GM23338 (cell line): ENCODE results near the gene BAIAP2. TPM values are rescaled to one million over a fixed set of nuclear protein-coding genes. Genes with fewer than 3 reads are reported as not detected.

Source experiments
- ATAC-seq: fragments of 200-7000 bp; cut with Tn5 transposase; 3 replicates; pipeline ENCODE4 v1.9.1; 2020
- DNase-seq: peaks from one replicate; pipeline ENCODE4 v3.0.0-alpha.2; 2015; ENCODE audit warnings: low spot score
- H2AFZ ChIP-seq: fragments of 200-600 bp; sonication (generic); 2 replicates; pipeline ENCODE4 v1.8.0; 2016; ENCODE audit warnings: antibody characterized with exemption, mild to moderate bottlenecking, moderate library complexity
- H3F3A ChIP-seq: fragments of 200-600 bp; sonication (generic); replicated peaks from 2 replicates; pipeline ENCODE4 v1.8.0; 2017; ENCODE audit warnings: antibody characterized with exemption, mixed run types, low read depth
- H3K27ac ChIP-seq: fragments of 200-600 bp; sonication (generic); 2 replicates; pipeline ENCODE4 v1.6.1; 2016; ENCODE audit warnings: low read depth
- H3K27me3 ChIP-seq: fragments of 200-600 bp; sonication (generic); 2 replicates; pipeline ENCODE4 v1.8.0; 2016; ENCODE audit warnings: mild to moderate bottlenecking, mixed run types, moderate library complexity; ENCODE audit not compliant: insufficient read depth
- H3K36me3 ChIP-seq: fragments of 200-600 bp; sonication (generic); 2 replicates; pipeline ENCODE4 v1.8.0; 2016; ENCODE audit warnings: mild to moderate bottlenecking; ENCODE audit not compliant: insufficient read depth
- H3K4me1 ChIP-seq: fragments of 200-600 bp; sonication (generic); 2 replicates; pipeline ENCODE4 v1.8.0; 2016; ENCODE audit warnings: mild to moderate bottlenecking, moderate library complexity; ENCODE audit not compliant: insufficient read depth
- H3K4me2 ChIP-seq: fragments of 200-600 bp; sonication (generic); 2 replicates; pipeline ENCODE4 v1.7.1; 2017; ENCODE audit warnings: mixed run types
- H3K4me3 ChIP-seq: fragments of 200-600 bp; sonication (generic); 2 replicates; pipeline ENCODE4 v1.6.1; 2016; ENCODE audit warnings: mixed run types
- H3K79me2 ChIP-seq: fragments of 200-600 bp; sonication (generic); replicated peaks from 2 replicates; pipeline ENCODE4 v1.8.0; 2017; ENCODE audit warnings: mild to moderate bottlenecking; ENCODE audit not compliant: insufficient read depth
- H3K9me2 ChIP-seq: fragments of 200-600 bp; sonication (generic); 2 replicates; pipeline ENCODE4 v1.8.0; 2017; ENCODE audit not compliant: insufficient read depth
- H4K20me1 ChIP-seq: fragments of 200-600 bp; sonication (generic); replicated peaks from 2 replicates; pipeline ENCODE4 v1.8.0; 2017; ENCODE audit warnings: mild to moderate bottlenecking; ENCODE audit not compliant: insufficient read depth
- H3K27ac Mint-ChIP-seq: 2 replicates; pipeline ENCODE4 v1.8.0; 2020; ENCODE audit warnings: inconsistent platforms, mild to moderate bottlenecking, moderate library complexity, mixed read lengths
- H3K27me3 Mint-ChIP-seq: 3 replicates; pipeline ENCODE4 v1.8.0; 2022; ENCODE audit warnings: low read depth, mild to moderate bottlenecking, moderate library complexity, mixed read lengths, inconsistent platforms; ENCODE audit not compliant: insufficient read depth, poor library complexity
- H3K36me3 Mint-ChIP-seq: 3 replicates; pipeline ENCODE4 v1.8.0; 2021; ENCODE audit warnings: low read depth, mild to moderate bottlenecking, inconsistent platforms, moderate library complexity, mixed read lengths
- H3K4me1 Mint-ChIP-seq: 3 replicates; pipeline ENCODE4 v1.8.0; 2020; ENCODE audit warnings: mild to moderate bottlenecking, inconsistent platforms, mixed read lengths
- H3K4me3 Mint-ChIP-seq: 3 replicates; pipeline ENCODE4 v1.8.0; 2021; ENCODE audit warnings: moderate library complexity, mild to moderate bottlenecking, inconsistent platforms, mixed read lengths
- H3K9me3 Mint-ChIP-seq: 3 replicates; pipeline ENCODE4 v1.8.0; 2020; ENCODE audit warnings: moderate library complexity, mild to moderate bottlenecking, inconsistent platforms, mixed read lengths
- EZH2phosphoT487 ChIP-seq: fragments of 200-600 bp; sonication (generic); IDR thresholded peaks from one replicate; pipeline ENCODE4 v1.8.1; 2018; ENCODE audit warnings: antibody characterized with exemption; ENCODE audit not compliant: unreplicated experiment
- JUNB ChIP-seq: IDR thresholded peaks from one replicate; pipeline ENCODE4 v1.6.1; 2016; ENCODE audit warnings: antibody characterized with exemption; ENCODE audit not compliant: unreplicated experiment
- NANOG ChIP-seq: IDR thresholded peaks from 2 replicates; pipeline ENCODE4 v1.6.1; 2016; ENCODE audit warnings: antibody characterized with exemption, borderline replicate concordance
- POLR2AphosphoS5 ChIP-seq: IDR thresholded peaks from 2 replicates; pipeline ENCODE4 v1.6.1; 2016; ENCODE audit warnings: antibody characterized with exemption, low read depth
- STAT1 ChIP-seq: IDR thresholded peaks from one replicate; pipeline ENCODE4 v1.6.1; 2016; ENCODE audit warnings: antibody characterized with exemption; ENCODE audit not compliant: unreplicated experiment
- ZNF114 ChIP-seq: fragments of 250-450 bp; sonication (Bioruptor Pico); IDR thresholded peaks from 2 replicates; pipeline ENCODE4 v1.5.0; 2020; ENCODE audit warnings: mild to moderate bottlenecking, moderate library complexity
- ZNF331 ChIP-seq: fragments of 250-450 bp; sonication (Bioruptor Pico); IDR thresholded peaks from 2 replicates; pipeline ENCODE4 v1.5.0; 2020; ENCODE audit warnings: low read depth, mild to moderate bottlenecking, moderate library complexity
- polyA plus RNA-seq: library from polyadenylated mRNA; unstranded; fragments of >200 nt; fragmentation: Nextera tagmentation; extraction: Ambion mirVana; gene quantifications from 2 replicates; pipeline ENCODE4 v1.2.1, GENCODE V29; 2016
- total RNA-seq: library from RNA; depleted of rRNA; stranded (reverse); fragments of >200 nt; shearing (Covaris generic); gene quantifications from 2 replicates; pipeline ENCODE4 v1.2.3, GENCODE V29; 2014
- TF ChIP-seq, protein P1 (sequence below): IDR thresholded peaks from one replicate; pipeline ENCODE4 v1.6.1; 2018; ENCODE audit warnings: antibody characterized with exemption; ENCODE audit not compliant: unreplicated experiment
- TF ChIP-seq, protein P2 (sequence below): IDR thresholded peaks from 2 replicates; pipeline ENCODE4 v1.6.1; 2016; ENCODE audit warnings: antibody characterized with exemption
- TF ChIP-seq, protein P3 (sequence below), 2 experiments: fragments of 200-600 bp in 1 of 2; sonication (generic) in 1 of 2; conservative IDR thresholded peaks; 2 replicates each; pipeline versions ENCODE4 v1.5.1 to v1.6.1; 2016 to 2017; ENCODE audit warnings: antibody characterized with exemption in 2 of 2, low read depth in 2 of 2, mild to moderate bottlenecking in 2 of 2, moderate library complexity in 1 of 2
- TF ChIP-seq, protein P4 (sequence below): fragments of 250-450 bp; sonication (Bioruptor Pico); IDR thresholded peaks from 2 replicates; pipeline ENCODE4 v1.5.0; 2020; ENCODE audit warnings: mild to moderate bottlenecking, moderate library complexity

BAIAP2 gene
- total and polyA plus RNA-seq, 2 experiments from 2014 or later = 21.7 to 22.7 TPM

DNA sequence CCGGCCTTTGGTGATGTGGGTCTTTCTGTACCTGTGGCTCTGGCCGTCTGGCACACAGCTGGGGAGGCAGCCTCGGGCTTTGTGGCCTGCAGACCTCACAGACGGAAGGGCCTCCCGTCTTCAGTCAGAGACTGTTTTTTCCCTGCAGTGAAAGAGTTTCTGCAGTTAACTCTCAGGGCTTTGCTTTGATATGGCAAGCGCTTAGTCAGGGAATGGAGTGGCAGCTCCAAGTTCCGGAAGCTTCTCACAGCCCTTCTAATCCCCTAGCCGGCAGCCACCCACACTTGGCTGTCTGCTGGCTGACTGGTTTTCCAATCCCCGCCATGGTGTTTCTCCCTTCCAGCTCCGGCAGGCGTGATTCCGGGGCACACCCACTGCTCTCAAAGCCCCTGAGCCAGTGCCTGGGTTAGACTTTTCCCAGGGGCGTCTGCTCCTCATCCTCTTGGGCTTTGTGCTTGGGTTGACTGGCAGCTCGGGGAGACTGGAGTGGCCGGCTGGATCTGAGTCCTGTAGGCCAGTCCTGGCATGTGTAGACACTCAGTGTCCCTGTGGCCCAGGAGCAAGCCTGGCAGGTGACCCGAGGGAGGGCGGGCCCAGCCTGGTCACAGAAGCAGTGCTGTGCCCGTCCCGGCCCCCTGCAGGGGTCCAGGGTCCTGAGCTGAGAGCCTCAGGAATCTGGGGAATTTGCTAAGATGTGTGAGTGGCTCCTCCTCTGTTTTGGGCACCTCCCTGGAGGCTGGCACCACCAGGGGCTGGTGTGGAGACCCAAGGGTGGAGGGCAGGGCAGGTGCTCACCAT, 29.9 kb downstream of the BAIAP2 start (continued):
- TF ChIP-seq, protein P1, sequence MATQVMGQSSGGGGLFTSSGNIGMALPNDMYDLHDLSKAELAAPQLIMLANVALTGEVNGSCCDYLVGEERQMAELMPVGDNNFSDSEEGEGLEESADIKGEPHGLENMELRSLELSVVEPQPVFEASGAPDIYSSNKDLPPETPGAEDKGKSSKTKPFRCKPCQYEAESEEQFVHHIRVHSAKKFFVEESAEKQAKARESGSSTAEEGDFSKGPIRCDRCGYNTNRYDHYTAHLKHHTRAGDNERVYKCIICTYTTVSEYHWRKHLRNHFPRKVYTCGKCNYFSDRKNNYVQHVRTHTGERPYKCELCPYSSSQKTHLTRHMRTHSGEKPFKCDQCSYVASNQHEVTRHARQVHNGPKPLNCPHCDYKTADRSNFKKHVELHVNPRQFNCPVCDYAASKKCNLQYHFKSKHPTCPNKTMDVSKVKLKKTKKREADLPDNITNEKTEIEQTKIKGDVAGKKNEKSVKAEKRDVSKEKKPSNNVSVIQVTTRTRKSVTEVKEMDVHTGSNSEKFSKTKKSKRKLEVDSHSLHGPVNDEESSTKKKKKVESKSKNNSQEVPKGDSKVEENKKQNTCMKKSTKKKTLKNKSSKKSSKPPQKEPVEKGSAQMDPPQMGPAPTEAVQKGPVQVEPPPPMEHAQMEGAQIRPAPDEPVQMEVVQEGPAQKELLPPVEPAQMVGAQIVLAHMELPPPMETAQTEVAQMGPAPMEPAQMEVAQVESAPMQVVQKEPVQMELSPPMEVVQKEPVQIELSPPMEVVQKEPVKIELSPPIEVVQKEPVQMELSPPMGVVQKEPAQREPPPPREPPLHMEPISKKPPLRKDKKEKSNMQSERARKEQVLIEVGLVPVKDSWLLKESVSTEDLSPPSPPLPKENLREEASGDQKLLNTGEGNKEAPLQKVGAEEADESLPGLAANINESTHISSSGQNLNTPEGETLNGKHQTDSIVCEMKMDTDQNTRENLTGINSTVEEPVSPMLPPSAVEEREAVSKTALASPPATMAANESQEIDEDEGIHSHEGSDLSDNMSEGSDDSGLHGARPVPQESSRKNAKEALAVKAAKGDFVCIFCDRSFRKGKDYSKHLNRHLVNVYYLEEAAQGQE = no peak
- TF ChIP-seq STAT1 (no peak), EZH2phosphoT487 (no peak), ZNF114 (CRISPR knock-in tag) (no peak), NANOG (no peak)
- TF ChIP-seq, protein P2, sequence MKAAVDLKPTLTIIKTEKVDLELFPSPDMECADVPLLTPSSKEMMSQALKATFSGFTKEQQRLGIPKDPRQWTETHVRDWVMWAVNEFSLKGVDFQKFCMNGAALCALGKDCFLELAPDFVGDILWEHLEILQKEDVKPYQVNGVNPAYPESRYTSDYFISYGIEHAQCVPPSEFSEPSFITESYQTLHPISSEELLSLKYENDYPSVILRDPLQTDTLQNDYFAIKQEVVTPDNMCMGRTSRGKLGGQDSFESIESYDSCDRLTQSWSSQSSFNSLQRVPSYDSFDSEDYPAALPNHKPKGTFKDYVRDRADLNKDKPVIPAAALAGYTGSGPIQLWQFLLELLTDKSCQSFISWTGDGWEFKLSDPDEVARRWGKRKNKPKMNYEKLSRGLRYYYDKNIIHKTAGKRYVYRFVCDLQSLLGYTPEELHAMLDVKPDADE = no peak

DNA sequence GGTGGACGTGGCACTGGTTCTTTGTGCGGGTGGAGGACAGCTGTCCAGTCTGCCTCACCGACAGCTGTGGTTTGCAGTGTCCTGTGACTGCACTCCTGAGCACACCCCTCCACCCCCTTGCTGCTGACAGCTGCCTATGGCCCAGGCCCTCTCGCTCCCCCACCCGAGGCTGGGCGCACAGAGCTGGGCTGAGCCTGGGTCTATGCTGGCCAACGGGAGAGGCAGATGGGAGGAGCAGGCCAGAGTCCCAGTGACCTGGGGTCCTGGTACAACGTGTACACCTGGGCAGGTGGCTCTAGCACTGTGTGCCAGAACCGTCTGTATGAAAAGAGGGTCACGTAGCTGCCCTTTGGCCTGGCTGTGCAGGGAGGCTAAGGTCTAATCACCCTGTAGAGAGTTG, 30.5 kb downstream of the BAIAP2 start:
- Histone ChIP-seq H2AFZ (no peak overlapping the region), H3K36me3 (no peaks in the 10 kb centered on the region), H3K4me3 (no peak overlapping the region), H3K9me2 (no peaks in the 10 kb centered on the region), H4K20me1 (no peaks in the 10 kb centered on the region; the same call in 1 of the 2 replicates), H3K27ac (no peak overlapping the region), H3K4me2 (no peak overlapping the region), H3K79me2 (no peaks in the 10 kb centered on the region), H3K27me3 (no peaks in the 10 kb centered on the region), H3F3A (no peaks in the 10 kb centered on the region), H3K4me1 (no peaks in the 10 kb centered on the region)
- peak; percentile 7; the same call in 1 of the 3 replicates for ATAC-seq
- no peak for DNase-seq
- Mint-ChIP-seq H3K36me3 (no peaks in the 10 kb centered on the region; the same call in 2 of the 3 replicates), H3K27me3 (peaks cover 5% of the 10 kb centered on the region), H3K9me3 (no peaks in the 10 kb centered on the region), H3K4me3 (no peak overlapping the region), H3K4me1 (peaks cover 12% of the 10 kb centered on the region; the same call in 2 of the 3 replicates), H3K27ac (no peak overlapping the region)
- TF ChIP-seq ZNF331 (CRISPR knock-in tag) = no peak
- no peak for TF ChIP-seq POLR2AphosphoS5
- TF ChIP-seq, protein P3, sequence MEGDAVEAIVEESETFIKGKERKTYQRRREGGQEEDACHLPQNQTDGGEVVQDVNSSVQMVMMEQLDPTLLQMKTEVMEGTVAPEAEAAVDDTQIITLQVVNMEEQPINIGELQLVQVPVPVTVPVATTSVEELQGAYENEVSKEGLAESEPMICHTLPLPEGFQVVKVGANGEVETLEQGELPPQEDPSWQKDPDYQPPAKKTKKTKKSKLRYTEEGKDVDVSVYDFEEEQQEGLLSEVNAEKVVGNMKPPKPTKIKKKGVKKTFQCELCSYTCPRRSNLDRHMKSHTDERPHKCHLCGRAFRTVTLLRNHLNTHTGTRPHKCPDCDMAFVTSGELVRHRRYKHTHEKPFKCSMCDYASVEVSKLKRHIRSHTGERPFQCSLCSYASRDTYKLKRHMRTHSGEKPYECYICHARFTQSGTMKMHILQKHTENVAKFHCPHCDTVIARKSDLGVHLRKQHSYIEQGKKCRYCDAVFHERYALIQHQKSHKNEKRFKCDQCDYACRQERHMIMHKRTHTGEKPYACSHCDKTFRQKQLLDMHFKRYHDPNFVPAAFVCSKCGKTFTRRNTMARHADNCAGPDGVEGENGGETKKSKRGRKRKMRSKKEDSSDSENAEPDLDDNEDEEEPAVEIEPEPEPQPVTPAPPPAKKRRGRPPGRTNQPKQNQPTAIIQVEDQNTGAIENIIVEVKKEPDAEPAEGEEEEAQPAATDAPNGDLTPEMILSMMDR (conservative IDR thresholded peaks at IDR 0.05; ENCODE audit: low read depth in 2 of 2) = no peak
- TF ChIP-seq NANOG = no peak
- TF ChIP-seq STAT1 = no peak
- TF ChIP-seq JUNB = no peak
- TF ChIP-seq, protein P4, sequence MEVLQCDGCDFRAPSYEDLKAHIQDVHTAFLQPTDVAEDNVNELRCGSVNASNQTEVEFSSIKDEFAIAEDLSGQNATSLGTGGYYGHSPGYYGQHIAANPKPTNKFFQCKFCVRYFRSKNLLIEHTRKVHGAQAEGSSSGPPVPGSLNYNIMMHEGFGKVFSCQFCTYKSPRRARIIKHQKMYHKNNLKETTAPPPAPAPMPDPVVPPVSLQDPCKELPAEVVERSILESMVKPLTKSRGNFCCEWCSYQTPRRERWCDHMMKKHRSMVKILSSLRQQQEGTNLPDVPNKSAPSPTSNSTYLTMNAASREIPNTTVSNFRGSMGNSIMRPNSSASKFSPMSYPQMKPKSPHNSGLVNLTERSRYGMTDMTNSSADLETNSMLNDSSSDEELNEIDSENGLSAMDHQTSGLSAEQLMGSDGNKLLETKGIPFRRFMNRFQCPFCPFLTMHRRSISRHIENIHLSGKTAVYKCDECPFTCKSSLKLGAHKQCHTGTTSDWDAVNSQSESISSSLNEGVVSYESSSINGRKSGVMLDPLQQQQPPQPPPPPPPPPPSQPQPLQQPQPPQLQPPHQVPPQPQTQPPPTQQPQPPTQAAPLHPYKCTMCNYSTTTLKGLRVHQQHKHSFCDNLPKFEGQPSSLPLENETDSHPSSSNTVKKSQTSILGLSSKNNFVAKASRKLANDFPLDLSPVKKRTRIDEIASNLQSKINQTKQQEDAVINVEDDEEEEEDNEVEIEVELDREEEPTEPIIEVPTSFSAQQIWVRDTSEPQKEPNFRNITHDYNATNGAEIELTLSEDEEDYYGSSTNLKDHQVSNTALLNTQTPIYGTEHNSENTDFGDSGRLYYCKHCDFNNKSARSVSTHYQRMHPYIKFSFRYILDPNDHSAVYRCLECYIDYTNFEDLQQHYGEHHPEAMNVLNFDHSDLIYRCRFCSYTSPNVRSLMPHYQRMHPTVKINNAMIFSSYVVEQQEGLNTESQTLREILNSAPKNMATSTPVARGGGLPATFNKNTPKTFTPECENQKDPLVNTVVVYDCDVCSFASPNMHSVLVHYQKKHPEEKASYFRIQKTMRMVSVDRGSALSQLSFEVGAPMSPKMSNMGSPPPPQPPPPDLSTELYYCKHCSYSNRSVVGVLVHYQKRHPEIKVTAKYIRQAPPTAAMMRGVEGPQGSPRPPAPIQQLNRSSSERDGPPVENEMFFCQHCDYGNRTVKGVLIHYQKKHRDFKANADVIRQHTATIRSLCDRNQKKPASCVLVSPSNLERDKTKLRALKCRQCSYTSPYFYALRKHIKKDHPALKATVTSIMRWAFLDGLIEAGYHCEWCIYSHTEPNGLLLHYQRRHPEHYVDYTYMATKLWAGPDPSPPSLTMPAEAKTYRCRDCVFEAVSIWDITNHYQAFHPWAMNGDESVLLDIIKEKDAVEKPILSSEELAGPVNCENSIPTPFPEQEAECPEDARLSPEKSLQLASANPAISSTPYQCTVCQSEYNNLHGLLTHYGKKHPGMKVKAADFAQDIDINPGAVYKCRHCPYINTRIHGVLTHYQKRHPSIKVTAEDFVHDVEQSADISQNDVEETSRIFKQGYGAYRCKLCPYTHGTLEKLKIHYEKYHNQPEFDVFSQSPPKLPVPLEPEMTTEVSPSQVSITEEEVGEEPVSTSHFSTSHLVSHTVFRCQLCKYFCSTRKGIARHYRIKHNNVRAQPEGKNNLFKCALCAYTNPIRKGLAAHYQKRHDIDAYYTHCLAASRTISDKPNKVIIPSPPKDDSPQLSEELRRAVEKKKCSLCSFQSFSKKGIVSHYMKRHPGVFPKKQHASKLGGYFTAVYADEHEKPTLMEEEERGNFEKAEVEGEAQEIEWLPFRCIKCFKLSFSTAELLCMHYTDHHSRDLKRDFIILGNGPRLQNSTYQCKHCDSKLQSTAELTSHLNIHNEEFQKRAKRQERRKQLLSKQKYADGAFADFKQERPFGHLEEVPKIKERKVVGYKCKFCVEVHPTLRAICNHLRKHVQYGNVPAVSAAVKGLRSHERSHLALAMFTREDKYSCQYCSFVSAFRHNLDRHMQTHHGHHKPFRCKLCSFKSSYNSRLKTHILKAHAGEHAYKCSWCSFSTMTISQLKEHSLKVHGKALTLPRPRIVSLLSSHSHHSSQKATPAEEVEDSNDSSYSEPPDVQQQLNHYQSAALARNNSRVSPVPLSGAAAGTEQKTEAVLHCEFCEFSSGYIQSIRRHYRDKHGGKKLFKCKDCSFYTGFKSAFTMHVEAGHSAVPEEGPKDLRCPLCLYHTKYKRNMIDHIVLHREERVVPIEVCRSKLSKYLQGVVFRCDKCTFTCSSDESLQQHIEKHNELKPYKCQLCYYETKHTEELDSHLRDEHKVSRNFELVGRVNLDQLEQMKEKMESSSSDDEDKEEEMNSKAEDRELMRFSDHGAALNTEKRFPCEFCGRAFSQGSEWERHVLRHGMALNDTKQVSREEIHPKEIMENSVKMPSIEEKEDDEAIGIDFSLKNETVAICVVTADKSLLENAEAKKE (CRISPR knock-in tag) = no peak
- TF ChIP-seq EZH2phosphoT487 = no peak
